NOMO-1 treated with dmso at 0.1 percent for 144 hours (cell line): ENCODE results near the gene CRAMP1.
"Not testable (repeated sequence)": the region's sequence is repeated elsewhere in the genome, so short reads cannot be mapped to it uniquely, and the experiment has no call there.

Experiments used
- DNase-seq: peaks from one replicate; lab custom pipeline; 2025; ENCODE audit not compliant: unreplicated experiment; lab: John Stamatoyannopoulos, UW

Gene CRAMP1

GRCh38 chr16:1677942-1678499 lies 65.9 kb downstream of the CRAMP1 start, which contains the start of gene JPT2:
JPT2 (plus strand) TSS chr16:1678279; CDS start chr16:1678313, 34 bp downstream.
- DNase-seq: peak; percentile 96

DNA sequence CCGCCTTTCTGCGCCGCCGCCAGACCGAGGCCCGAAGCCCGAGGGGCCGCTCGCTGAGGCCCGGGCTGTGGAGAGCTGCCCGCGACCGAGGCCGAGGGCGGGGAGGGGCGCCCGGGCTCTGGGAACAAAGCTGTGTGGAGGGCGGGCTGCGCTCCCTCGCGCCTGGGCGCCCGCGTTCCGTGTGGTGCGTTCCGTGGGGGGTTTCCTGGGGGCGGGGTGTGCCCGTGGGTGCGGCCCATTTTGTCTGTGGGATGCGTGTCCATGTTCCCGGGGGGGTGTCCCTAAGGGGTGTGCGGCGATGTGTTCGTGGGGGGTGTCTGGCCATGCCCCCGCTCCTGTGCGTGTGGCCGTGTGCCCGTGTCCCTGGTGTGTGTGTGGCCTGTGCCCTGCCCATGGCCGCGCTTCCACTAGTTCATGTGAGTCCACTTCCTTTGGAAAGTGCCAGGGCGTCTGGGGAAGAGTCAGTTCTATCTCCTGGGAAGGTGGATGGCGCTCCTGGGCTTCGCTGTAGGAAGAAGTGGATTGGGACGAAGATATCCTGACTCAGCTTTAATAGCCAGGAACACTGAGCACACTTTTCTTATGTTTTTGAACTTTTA lies 66.4 kb downstream of the CRAMP1 start:
- DNase-seq: no peak

DNA sequence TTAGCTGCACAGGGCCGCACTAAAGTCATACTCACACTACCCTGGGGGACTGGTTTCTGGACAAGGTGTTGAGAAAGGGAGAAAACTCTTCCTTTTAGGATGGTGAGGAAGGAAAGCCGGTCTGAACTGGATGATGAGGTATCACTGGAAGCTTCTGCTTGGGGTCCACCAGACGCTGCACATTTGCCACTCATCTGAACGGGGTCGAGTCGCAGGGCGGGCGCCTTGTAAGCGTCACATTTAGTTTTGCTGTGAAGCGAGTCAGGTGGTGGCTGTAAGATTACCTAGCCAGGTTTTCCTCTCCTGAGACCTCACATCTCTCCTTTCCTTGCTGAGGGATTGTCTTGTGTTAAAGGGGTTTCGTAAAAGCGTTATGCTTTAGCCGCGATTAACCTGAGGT lies 68.2 kb downstream of the CRAMP1 start:
- DNase-seq: no peak

GRCh38 chr16:1681032-1681431 lies 68.9 kb downstream of the CRAMP1 start:
- no peak for DNase-seq

DNA sequence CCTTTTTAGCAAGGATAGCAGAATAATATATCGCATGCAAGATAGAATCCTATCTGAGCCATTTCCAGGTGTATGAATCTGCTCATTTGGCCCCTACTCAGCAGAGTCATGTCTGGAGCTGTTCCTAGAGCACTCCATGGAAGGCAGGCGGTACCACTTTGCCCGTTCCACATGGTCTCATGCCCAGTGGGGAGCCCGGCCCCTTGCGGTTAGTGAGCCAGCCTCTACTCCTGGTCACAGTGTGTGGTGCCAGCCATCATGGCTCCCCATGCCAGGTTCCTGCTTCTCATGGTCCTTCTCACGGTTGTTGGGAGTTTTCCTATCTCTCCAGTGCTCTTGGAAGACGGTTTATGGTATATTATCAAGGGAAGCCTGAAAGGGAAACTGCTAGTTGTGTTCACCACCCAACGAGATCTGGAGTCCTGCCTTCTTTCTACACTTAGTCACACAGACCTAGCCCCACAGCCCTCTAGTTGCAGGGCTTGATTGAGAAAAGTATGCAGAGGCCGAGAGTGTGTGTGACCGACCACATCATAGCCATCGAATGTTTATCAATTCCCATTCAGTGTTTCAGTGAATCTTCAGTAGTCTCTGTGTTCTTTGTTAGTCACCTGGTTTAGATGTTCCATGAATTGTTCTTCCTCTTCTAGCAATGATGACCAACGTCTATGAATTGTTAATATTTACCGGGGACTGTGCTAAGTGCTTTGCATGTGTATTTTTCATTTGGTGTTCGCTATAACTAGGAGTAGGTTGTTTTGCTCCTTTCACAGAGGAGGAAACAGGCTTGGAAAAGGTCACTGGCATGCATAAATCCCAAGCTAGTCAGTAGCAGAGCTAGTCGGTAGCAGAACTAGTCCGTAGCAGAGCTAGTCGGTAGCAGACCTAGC lies 75.5 kb downstream of the CRAMP1 start:
- no peak for DNase-seq

DNA sequence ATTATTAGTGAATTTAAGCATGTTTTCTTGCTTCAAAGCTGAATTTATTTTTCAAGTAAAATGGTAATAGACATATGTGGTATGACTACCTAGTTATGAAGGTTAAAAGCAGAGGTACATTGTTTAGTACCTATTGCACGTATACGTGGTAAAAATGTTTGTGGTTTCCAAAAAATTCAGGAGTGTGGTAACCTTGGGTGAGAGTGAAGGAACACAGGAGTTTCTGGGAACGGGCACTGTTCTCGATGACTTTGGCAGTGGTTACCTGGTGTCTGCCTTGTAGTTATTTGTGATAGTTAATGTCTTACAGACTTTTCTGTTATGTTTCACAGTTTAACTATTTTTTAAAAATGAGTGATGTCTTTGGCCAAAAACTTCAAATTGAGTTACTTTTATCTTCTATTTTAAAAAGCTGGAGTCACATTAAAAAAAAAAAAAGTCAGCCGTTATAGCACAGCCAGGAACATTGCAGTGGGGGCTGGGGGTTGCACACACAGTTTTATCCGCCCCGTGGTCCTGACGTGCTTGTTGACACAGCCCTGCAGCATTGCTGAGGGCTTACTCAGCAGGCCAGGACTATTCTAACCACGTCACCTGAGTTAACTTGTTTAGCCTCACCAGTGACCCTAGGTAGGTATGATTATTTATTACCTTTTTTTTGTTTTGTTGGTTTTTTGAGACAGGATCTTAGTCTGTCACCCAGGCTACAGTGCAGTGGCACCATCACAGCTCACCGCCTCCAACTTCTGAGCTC lies 76.8 kb downstream of the CRAMP1 start:
- DNase-seq: no peak

GRCh38 chr16:1689853-1690252 lies 77.7 kb downstream of the CRAMP1 start:
- no peak for DNase-seq

GRCh38 chr16:1690810-1691209 lies 78.7 kb downstream of the CRAMP1 start:
- no peak for DNase-seq

- no peak for DNase-seq
Measured at GRCh38 chr16:1691276-1691675, 79.1 kb downstream of the CRAMP1 start.

DNA sequence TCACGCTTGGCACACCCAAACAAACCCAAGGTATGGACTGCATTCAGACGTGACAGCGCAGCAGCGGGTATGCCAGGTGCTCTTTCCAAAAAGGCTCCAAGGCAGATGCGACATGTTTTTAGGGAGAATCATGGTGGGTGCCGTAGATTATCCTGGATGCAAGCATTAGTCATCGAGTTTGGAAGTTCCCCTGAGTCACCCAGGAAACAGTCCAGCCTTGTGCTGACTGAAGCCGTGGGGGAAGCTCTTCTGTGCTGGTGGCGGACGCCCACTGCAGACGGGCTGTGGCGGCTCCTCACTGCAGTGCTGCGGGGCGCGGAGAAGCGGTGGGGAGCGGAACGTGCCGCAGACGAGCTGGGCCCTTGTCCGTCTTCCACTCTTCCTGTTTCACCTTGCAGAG lies 79.8 kb downstream of the CRAMP1 start:
- no peak for DNase-seq

DNA sequence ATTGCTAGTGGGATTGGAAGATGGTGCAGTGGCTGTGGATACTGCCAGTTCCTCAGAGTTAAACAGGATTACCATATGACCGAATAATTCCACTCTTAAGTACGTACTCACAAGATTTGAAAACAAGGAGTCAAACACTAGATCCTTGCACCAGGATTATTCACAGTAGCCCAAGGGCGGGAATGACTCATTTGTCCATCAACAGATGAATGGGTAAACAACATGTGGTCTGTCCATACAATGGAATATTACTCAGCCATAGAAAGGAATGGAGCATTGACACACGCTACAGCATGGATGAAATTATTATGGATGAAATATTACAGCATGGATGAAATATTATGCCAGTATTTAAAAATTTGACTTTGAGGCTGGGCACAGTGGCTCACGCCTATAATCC lies 84.7 kb downstream of the CRAMP1 start:
- no peak for DNase-seq

- no peak for DNase-seq
Measured at GRCh38 chr16:1698680-1699079, 86.5 kb downstream of the CRAMP1 start.

DNA sequence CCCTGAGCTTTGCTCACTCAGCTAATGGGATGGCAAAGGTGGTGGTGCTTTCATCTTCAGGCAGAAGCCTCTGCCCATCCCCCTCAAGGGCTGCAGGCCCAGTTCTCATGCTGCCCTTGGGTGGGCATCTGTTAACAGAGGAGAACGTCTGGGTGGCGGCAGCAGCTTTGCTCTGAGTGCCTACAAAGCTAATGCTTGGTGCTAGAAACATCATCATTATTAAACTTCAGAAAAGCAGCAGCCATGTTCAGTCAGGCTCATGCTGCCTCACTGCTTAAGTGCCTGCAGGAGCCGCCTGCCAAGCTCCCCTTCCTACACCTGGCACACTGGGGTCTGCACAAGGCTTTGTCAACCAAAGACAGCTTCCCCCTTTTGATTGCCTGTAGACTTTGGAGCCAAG lies 88.1 kb downstream of the CRAMP1 start:
- no peak for DNase-seq

- DNase-seq: no peak
Measured at GRCh38 chr16:1701216-1701878, 89.2 kb downstream of the CRAMP1 start.

DNA sequence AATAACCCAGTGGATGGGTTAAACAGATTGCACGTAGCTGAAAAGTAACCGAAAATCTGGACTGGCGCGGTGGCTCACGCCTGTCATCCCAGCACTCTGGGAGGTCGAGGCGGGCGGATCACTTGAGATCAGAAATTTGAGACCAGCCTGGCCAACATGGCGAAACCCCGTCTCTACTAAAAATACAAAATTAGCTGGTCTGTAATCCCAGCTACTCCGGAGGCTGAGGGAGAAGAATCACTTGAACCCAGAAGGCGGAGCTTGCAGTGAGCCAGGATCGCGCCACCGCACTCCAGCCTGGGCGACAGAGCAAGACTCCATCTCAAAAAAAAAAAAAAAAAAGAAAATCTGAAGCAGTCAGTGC lies 93.1 kb downstream of the CRAMP1 start:
- not testable (repeated sequence) for DNase-seq

DNA sequence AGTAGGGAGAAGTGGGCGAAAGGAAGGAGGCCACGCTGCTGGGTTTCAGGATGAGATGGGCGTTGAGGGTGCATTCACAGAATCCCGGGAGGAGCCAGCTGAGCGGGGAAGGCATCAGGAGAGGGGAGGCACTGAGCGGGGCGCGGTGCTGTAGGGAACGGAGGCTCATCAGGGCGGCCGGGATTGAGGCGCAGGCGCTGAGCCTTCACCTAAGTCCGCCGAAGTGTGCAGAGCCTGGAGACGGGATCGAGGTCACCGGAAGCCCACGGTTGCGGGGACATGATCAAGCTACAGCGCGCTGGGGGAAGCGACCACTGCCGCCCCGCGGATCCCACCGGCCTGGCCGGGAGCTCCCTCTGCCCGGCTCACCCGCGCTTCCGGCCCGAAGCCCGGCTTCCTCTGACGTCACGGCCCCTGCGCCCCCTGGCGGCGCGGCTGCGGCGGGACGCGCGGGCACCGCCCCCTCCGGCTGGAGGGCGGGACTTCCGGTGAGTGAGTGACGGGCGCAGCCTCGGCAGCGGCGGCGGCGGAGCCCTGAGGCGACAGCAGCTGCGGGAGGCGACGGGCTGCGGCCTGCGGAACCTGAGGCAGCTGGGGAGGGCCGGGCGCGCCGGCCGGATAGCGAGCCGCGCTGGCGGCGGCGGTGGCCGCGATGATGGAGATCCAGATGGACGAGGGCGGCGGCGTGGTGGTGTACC lies 93.7 kb downstream of the CRAMP1 start, which contains the start of gene MAPK8IP3:
MAPK8IP3 (plus strand) TSS at position 508 of the 698 bp plus-strand sequence; CDS start at position 653, 145 bp downstream.
- peak; percentile 74 for DNase-seq

DNA sequence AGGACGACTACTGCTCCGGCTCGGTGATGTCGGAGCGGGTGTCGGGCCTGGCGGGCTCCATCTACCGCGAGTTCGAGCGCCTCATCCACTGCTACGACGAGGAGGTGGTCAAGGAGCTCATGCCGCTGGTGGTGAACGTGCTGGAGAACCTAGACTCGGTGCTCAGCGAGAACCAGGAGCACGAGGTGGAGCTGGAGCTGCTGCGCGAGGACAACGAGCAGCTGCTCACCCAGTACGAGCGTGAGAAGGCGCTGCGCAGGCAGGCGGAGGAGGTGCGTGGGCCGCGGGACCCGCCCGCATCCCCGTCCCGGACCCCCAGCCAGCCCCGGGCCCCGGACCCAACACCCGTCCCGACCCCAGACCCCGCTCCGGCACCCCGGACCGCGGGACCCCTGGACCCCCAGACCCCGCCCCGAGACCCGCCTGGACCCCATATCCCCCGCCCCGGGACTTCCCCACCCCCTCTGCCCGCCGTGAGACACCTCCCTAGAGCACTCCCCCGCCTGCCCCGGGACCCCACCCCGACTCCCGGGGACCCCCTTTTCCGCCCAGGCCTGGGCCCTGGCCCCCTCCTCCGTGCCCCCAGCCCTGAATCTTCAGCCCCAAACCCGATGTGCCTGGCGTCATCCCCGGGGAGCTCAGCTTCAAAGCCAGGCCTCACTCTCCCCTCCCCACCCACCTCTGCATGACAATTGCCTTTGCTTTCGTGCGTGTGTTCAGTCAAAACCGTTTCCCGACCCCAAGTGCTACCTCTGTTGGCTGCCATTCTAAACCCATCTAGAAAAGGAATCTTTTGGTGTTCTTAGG lies 94.4 kb downstream of the CRAMP1 start:
- no peak for DNase-seq

- no peak for DNase-seq
Measured at GRCh38 chr16:1707193-1707790, 95.1 kb downstream of the CRAMP1 start.
